Activated T-cell treated with anti-CD3 and anti-CD28 coated beads, Interleukin-2, amount 50 U/mL, for 4 hours (primary cell): Measurements from ENCODE around the gene SIL1. TPM values are rescaled to one million over a fixed set of nuclear protein-coding genes. Genes with fewer than 3 reads are reported as not detected.

ENCODE experiments used
- ATAC-seq, 2 donors: fragments of 200-7000 bp; cut with Tn5 transposase; one replicate each; pipeline ENCODE4 v1.10.0; 2021
- DNase-seq: peaks from one replicate; pipeline ENCODE4 v3.0.0-alpha.2; 2020
- H3K27me3 Mint-ChIP-seq: one replicate; pipeline ENCODE4 v1.8.0; 2021; ENCODE audit warnings: low read depth, mixed read lengths
- H3K36me3 Mint-ChIP-seq: one replicate; pipeline ENCODE4 v1.8.0; 2022; ENCODE audit warnings: mixed read lengths; ENCODE audit not compliant: insufficient read depth
- H3K4me1 Mint-ChIP-seq: one replicate; pipeline ENCODE4 v1.8.0; 2021; ENCODE audit warnings: low read depth, mixed read lengths
- H3K4me3 Mint-ChIP-seq: one replicate; pipeline ENCODE4 v1.8.0; 2021; ENCODE audit warnings: mild to moderate bottlenecking, moderate library complexity, mixed read lengths
- H3K9me3 Mint-ChIP-seq: one replicate; pipeline ENCODE4 v1.8.0; 2021; ENCODE audit warnings: mixed read lengths
- total RNA-seq, 3 donors: library from RNA; stranded (reverse); gene quantifications; one replicate each; pipeline ENCODE4 v1.2.1, GENCODE V29; 2021

Gene SIL1
- total RNA-seq, 3 donors from 2014 or later: 17.8 to 26.1 (median 22.9) TPM

GRCh38 chr5:138946831-138947560 lies 251.2 kb downstream of the SIL1 start:
- DNase-seq (no peak), ATAC-seq (no peak)
- Mint-ChIP-seq H3K27me3 (no peaks in the 10 kb centered on the region), H3K4me1 (no peaks in the 10 kb centered on the region), H3K9me3 (no peaks in the 10 kb centered on the region), H3K4me3 (no peak overlapping the region), H3K36me3 (peaks cover 22% of the 10 kb centered on the region)

- peaks cover 25% of the 10 kb centered on the region for H3K36me3 Mint-ChIP-seq
- ATAC-seq (no peak), DNase-seq (no peak)
- no peaks in the 10 kb centered on the region for H3K4me1 Mint-ChIP-seq
- H3K9me3 Mint-ChIP-seq: no peaks in the 10 kb centered on the region
- H3K27me3 Mint-ChIP-seq: no peaks in the 10 kb centered on the region
- H3K4me3 Mint-ChIP-seq: no peak overlapping the region
These were observed 251.9 kb downstream of the SIL1 start for GRCh38 chr5:138946241-138946623.

GRCh38 chr5:138945421-138946240 lies 252.5 kb downstream of the SIL1 start:
- DNase-seq (no peak), ATAC-seq (no peak)
- Mint-ChIP-seq H3K4me1 (peaks cover 4% of the 10 kb centered on the region), H3K9me3 (no peaks in the 10 kb centered on the region), H3K4me3 (no peak overlapping the region), H3K36me3 (peaks cover 25% of the 10 kb centered on the region), H3K27me3 (no peaks in the 10 kb centered on the region)

GRCh38 chr5:138944527-138945322 lies 253.4 kb downstream of the SIL1 start:
- peaks cover 5% of the 10 kb centered on the region for H3K4me1 Mint-ChIP-seq
- no peaks in the 10 kb centered on the region for H3K9me3 Mint-ChIP-seq
- peaks cover 21% of the 10 kb centered on the region for H3K36me3 Mint-ChIP-seq
- H3K4me3 Mint-ChIP-seq: no peak overlapping the region
- no peak for ATAC-seq
- H3K27me3 Mint-ChIP-seq: no peaks in the 10 kb centered on the region
- DNase-seq: no peak

GRCh38 chr5:138943599-138944173 lies 254.5 kb downstream of the SIL1 start:
- DNase-seq (no peak), ATAC-seq (no peak)
- no peak overlapping the region for H3K4me3 Mint-ChIP-seq
- H3K4me1 Mint-ChIP-seq: peaks cover 5% of the 10 kb centered on the region
- peaks cover 21% of the 10 kb centered on the region for H3K36me3 Mint-ChIP-seq
- H3K27me3 Mint-ChIP-seq: no peaks in the 10 kb centered on the region
- H3K9me3 Mint-ChIP-seq: no peaks in the 10 kb centered on the region

- Mint-ChIP-seq H3K4me1 (peaks cover 5% of the 10 kb centered on the region), H3K4me3 (no peak overlapping the region), H3K36me3 (peaks cover 21% of the 10 kb centered on the region), H3K27me3 (no peaks in the 10 kb centered on the region), H3K9me3 (no peaks in the 10 kb centered on the region)
- no peak for DNase-seq
- no peak for ATAC-seq
These were observed 255.3 kb downstream of the SIL1 start for GRCh38 chr5:138942861-138943260.

- Mint-ChIP-seq H3K9me3 (no peaks in the 10 kb centered on the region), H3K4me1 (peaks cover 5% of the 10 kb centered on the region), H3K36me3 (peaks cover 17% of the 10 kb centered on the region), H3K4me3 (no peak overlapping the region), H3K27me3 (no peaks in the 10 kb centered on the region)
- DNase-seq (no peak), ATAC-seq (no peak)
These were observed 256.1 kb downstream of the SIL1 start for GRCh38 chr5:138942066-138942465.

GRCh38 chr5:138938526-138938925 lies 259.6 kb downstream of the SIL1 start:
- Mint-ChIP-seq H3K4me1 (peaks cover 5% of the 10 kb centered on the region), H3K27me3 (no peaks in the 10 kb centered on the region), H3K9me3 (no peaks in the 10 kb centered on the region), H3K36me3 (peaks cover 10% of the 10 kb centered on the region), H3K4me3 (no peak overlapping the region)
- no peak for DNase-seq
- no peak for ATAC-seq

GRCh38 chr5:138937392-138938387 lies 260.5 kb downstream of the SIL1 start:
- Mint-ChIP-seq H3K4me1 (peaks cover 5% of the 10 kb centered on the region), H3K4me3 (no peak overlapping the region), H3K27me3 (no peaks in the 10 kb centered on the region), H3K9me3 (no peaks in the 10 kb centered on the region), H3K36me3 (peaks cover 14% of the 10 kb centered on the region)
- no peak for ATAC-seq
- DNase-seq: no peak

GRCh38 chr5:138936968-138937345 lies 261.2 kb downstream of the SIL1 start:
- Mint-ChIP-seq H3K27me3 (no peaks in the 10 kb centered on the region), H3K36me3 (peaks cover 16% of the 10 kb centered on the region), H3K4me1 (peaks cover 5% of the 10 kb centered on the region), H3K4me3 (no peak overlapping the region), H3K9me3 (no peaks in the 10 kb centered on the region)
- ATAC-seq (no peak), DNase-seq (no peak)

- ATAC-seq (no peak), DNase-seq (no peak)
- Mint-ChIP-seq H3K4me1 (peaks cover 5% of the 10 kb centered on the region), H3K9me3 (no peaks in the 10 kb centered on the region), H3K27me3 (no peaks in the 10 kb centered on the region), H3K36me3 (peaks cover 18% of the 10 kb centered on the region), H3K4me3 (no peak overlapping the region)
These were observed 261.8 kb downstream of the SIL1 start for GRCh38 chr5:138936225-138936967.

- no peaks in the 10 kb centered on the region for H3K4me1 Mint-ChIP-seq
- ATAC-seq (no peak), DNase-seq (no peak)
- H3K27me3 Mint-ChIP-seq: no peaks in the 10 kb centered on the region
- no peak overlapping the region for H3K4me3 Mint-ChIP-seq
- H3K9me3 Mint-ChIP-seq: no peaks in the 10 kb centered on the region
- H3K36me3 Mint-ChIP-seq: peaks cover 17% of the 10 kb centered on the region
These were observed 262.7 kb downstream of the SIL1 start for GRCh38 chr5:138935466-138935865.

GRCh38 chr5:138934971-138935370 lies 263.2 kb downstream of the SIL1 start:
- Mint-ChIP-seq H3K36me3 (peaks cover 17% of the 10 kb centered on the region), H3K27me3 (no peaks in the 10 kb centered on the region), H3K4me1 (no peaks in the 10 kb centered on the region), H3K9me3 (no peaks in the 10 kb centered on the region), H3K4me3 (no peak overlapping the region)
- DNase-seq (no peak), ATAC-seq (no peak)
